Measurements from ENCODE around the gene PCDHA5.

- TF ChIP-seq POLR2A (IDR thresholded peaks at IDR 0.05; ENCODE audit: low read depth, low read length) = no peak
- no peak for TF ChIP-seq POLR2AphosphoS5 (IDR thresholded peaks at IDR 0.05; ENCODE audit: low read depth, low read length)
- no peak for TF ChIP-seq TAF1 (IDR thresholded peaks at IDR 0.05; ENCODE audit: borderline replicate concordance, low read depth, low read length)
Observed at GRCh38 chr5:140806834-140807775, 14.3 kb upstream of the PCDHA5 start, which contains the start of gene PCDHA4.

All from GM12892 (cell line).